ENCODE data around the gene KCNJ16.

KCNJ16 gene

GRCh38 chr17:70089513-70090148 lies 14.6 kb downstream of the KCNJ16 start:
- no peak for TF ChIP-seq ZFX (IDR thresholded peaks at IDR 0.05)
- H3K27ac ChIP-seq = no peak overlapping the region

- H3K27ac ChIP-seq = no peak overlapping the region
- no peak for TF ChIP-seq ZFX (IDR thresholded peaks at IDR 0.05)
- no peak for TF ChIP-seq CTCF (conservative IDR thresholded peaks at IDR 0.05)
Observed at GRCh38 chr17:70091005-70091568, 16.1 kb downstream of the KCNJ16 start.

GRCh38 chr17:70091696-70092095 lies 16.7 kb downstream of the KCNJ16 start:
- no peak for TF ChIP-seq ZFX (IDR thresholded peaks at IDR 0.05)
- no peak for TF ChIP-seq CTCF (conservative IDR thresholded peaks at IDR 0.05)
- no peak overlapping the region for H3K27ac ChIP-seq

GRCh38 chr17:70093163-70093562 lies 18.1 kb downstream of the KCNJ16 start:
- TF ChIP-seq CTCF (conservative IDR thresholded peaks at IDR 0.05) (no peak), ZFX (IDR thresholded peaks at IDR 0.05) (no peak)
- no peak overlapping the region for H3K27ac ChIP-seq

- TF ChIP-seq ZFX (IDR thresholded peaks at IDR 0.05) = no peak
- TF ChIP-seq CTCF (conservative IDR thresholded peaks at IDR 0.05) = no peak
- no peak overlapping the region for H3K27ac ChIP-seq
Observed at GRCh38 chr17:70095455-70095854, 20.4 kb downstream of the KCNJ16 start.

- no peak for TF ChIP-seq ZFX (IDR thresholded peaks at IDR 0.05)
- no peak for TF ChIP-seq CTCF (conservative IDR thresholded peaks at IDR 0.05)
- H3K27ac ChIP-seq = no peak overlapping the region
Observed at GRCh38 chr17:70096861-70097260, 21.8 kb downstream of the KCNJ16 start.

- TF ChIP-seq ZFX (IDR thresholded peaks at IDR 0.05) = no peak
- TF ChIP-seq CTCF (conservative IDR thresholded peaks at IDR 0.05) = no peak
Observed at GRCh38 chr17:70098030-70098429, 23.0 kb downstream of the KCNJ16 start.

GRCh38 chr17:70099294-70099693 lies 24.3 kb downstream of the KCNJ16 start:
- no peak overlapping the region for H3K27ac ChIP-seq
- TF ChIP-seq ZFX (IDR thresholded peaks at IDR 0.05) (no peak), CTCF (conservative IDR thresholded peaks at IDR 0.05) (no peak)

More at GRCh38 chr17:70098030-70098429, 23.0 kb downstream of the KCNJ16 start:
- no peak overlapping the region for H3K27ac ChIP-seq
